ENCODE data around the gene PMVK.

Gene PMVK

DNA sequence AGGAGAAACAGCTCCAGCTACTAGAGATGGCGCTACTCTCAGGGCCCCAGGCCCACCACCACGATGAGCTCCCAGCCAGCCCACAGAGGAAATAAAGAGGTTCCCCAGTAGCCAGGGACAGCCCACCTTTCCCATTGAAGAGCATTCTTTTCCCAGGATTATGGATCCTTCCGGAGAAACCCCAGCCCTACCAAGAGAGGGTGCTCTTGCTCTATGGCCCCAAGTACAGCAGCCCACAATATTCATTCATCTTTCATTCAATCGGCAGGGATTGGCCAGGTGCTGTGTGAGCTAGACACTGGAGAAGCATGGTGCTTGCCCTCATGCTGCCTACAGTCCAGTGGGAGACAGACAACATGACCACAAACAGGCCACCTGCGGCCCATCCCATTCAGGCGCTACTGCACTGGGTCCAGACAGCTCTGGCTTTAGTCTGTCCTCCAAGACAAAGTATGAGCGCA lies 29.9 kb downstream of the PMVK start:
- no peak overlapping the region for H3K27ac ChIP-seq
- ChIA-PET CTCF (interaction anchor here (0.7 to 1.4 kb wide), 2 partner anchors 153 to 180 kb away, joined by 3 read pairs; no protein-coding TSS in a partner anchor), POLR2A (ENCODE audit: low non-redundant PET) (no interaction called here)
- TF ChIP-seq, protein P1, sequence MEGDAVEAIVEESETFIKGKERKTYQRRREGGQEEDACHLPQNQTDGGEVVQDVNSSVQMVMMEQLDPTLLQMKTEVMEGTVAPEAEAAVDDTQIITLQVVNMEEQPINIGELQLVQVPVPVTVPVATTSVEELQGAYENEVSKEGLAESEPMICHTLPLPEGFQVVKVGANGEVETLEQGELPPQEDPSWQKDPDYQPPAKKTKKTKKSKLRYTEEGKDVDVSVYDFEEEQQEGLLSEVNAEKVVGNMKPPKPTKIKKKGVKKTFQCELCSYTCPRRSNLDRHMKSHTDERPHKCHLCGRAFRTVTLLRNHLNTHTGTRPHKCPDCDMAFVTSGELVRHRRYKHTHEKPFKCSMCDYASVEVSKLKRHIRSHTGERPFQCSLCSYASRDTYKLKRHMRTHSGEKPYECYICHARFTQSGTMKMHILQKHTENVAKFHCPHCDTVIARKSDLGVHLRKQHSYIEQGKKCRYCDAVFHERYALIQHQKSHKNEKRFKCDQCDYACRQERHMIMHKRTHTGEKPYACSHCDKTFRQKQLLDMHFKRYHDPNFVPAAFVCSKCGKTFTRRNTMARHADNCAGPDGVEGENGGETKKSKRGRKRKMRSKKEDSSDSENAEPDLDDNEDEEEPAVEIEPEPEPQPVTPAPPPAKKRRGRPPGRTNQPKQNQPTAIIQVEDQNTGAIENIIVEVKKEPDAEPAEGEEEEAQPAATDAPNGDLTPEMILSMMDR (conservative IDR thresholded peaks at IDR 0.05; ENCODE audit: low read depth) = peak; percentile 50
- DNase-seq (ENCODE audit: low spot score) = peak; percentile 34

DNA sequence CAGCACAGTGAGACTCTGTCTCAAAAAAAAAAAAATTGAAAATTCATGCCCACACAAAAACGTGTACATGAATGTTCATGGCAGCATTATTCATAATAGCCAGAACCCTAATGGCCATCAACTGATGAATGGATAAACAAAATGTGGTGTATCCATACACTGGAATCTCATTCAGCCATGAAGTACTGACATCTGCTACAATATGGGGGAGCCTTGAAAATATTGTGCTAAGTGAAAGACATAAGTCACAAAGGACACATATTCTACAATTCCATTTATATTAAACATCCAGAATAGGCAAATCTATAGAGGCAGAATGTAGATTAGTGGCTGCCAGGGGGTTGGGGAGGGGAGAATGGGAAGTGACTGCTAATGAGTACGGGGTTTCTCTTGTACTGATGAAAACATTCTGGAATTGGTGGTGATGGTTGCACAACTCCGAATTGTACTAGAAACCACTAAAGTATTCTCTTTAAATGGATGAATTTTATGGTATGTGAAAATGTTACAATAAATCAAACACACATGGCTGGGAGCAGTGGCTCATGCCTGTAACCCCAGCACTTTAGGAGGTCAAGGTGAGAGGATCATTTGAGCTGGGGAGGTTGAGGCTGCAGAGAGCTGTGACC lies 33.5 kb downstream of the PMVK start:
- ChIA-PET POLR2A (ENCODE audit: low non-redundant PET) (no interaction called here), CTCF (no interaction called here)
- DNase-seq (ENCODE audit: low spot score) = no peak
- TF ChIP-seq, protein P1 (conservative IDR thresholded peaks at IDR 0.05; ENCODE audit: low read depth) = no peak
- no peak overlapping the region for H3K27ac ChIP-seq

DNA sequence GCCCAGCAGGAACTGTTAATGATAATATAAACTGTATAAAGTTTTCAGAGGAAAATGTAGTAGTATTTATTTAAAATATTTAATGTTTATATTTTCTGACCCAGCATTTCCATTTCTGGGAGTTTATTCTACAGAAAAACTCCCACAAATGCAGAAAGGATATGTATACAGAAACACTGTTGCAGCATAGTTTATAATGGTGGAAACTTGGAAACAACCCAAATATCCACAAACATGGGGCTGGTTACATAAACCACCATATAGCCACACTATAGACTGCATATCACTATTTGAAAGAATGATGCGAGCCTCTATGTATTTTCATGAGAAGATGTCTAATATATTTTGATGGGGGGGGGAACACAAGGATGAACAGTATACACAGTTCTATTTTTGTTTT lies 34.9 kb downstream of the PMVK start:
- ChIA-PET CTCF (no interaction called here), POLR2A (ENCODE audit: low non-redundant PET) (no interaction called here)
- DNase-seq (ENCODE audit: low spot score) = no peak
- H3K27ac ChIP-seq = no peak overlapping the region
- TF ChIP-seq, protein P1 (conservative IDR thresholded peaks at IDR 0.05; ENCODE audit: low read depth) = no peak

GRCh38 chr1:154899041-154899440 lies 37.5 kb downstream of the PMVK start:
- TF ChIP-seq, protein P1 (conservative IDR thresholded peaks at IDR 0.05; ENCODE audit: low read depth) = no peak
- ChIA-PET POLR2A (ENCODE audit: low non-redundant PET) (no interaction called here), CTCF (no interaction called here)

GRCh38 chr1:154896771-154897286 lies 39.7 kb downstream of the PMVK start:
- CTCF ChIA-PET = interaction anchor here (0.6 kb wide), 1 partner anchor 12 kb away, joined by 3 read pairs; no protein-coding TSS in a partner anchor
- POLR2A ChIA-PET (ENCODE audit: low non-redundant PET) = no interaction called here
- DNase-seq (ENCODE audit: low spot score) = no peak
- H3K27ac ChIP-seq = no peak overlapping the region
- TF ChIP-seq, protein P1 (conservative IDR thresholded peaks at IDR 0.05; ENCODE audit: low read depth) = no peak

More at GRCh38 chr1:154899041-154899440, 37.5 kb downstream of the PMVK start:
- no peak overlapping the region for H3K27ac ChIP-seq
- no peak for DNase-seq (ENCODE audit: low spot score)

DNA sequence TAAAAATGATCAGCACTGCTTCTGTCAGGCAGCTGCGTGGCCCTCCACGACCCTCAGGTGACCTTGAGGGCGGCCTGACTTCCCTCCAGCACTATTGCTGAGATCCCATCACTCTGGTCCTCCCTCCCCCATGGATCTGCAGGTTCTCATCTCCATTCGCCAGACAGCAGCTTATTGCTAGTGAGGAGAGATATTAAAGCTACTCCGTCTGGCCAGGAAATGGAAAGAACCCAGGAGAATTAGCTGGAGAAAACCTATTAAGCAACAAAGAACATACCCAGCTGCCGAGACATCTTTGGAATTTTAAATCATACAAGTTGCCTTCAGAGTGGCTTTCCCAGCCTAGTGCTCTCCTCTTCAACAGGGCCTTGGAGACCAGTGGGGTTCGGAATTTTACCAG lies 40.7 kb downstream of the PMVK start:
- DNase-seq (ENCODE audit: low spot score) = no peak
- ChIA-PET CTCF (interaction anchor here (0.6 kb wide), 2 partner anchors 264 to 411 kb away, joined by 3 read pairs; no protein-coding TSS in a partner anchor), POLR2A (ENCODE audit: low non-redundant PET) (no interaction called here)
- H3K27ac ChIP-seq = no peak overlapping the region
- TF ChIP-seq, protein P1 (conservative IDR thresholded peaks at IDR 0.05; ENCODE audit: low read depth) = no peak
